Glutamatergic neuron (in vitro differentiated cells): Measurements from ENCODE around the gene RAD51C. TPM values are rescaled to one million over a fixed set of nuclear protein-coding genes. Genes with fewer than 3 reads are reported as not detected.
A peak's percentile ranks its signal among the peaks of the same experiment; 100 is the strongest.
"Not testable (repeated sequence)": the region's sequence is repeated elsewhere in the genome, so short reads cannot be mapped to it uniquely, and the experiment has no call there.

Experiments used
- DNase-seq: peaks from one replicate; pipeline ENCODE4 v3.0.0; 2022
- H3K27ac Mint-ChIP-seq: one replicate; pipeline ENCODE4 v1.8.0; 2020; ENCODE audit warnings: mild to moderate bottlenecking, mixed read lengths, inconsistent platforms; ENCODE audit not compliant: unreplicated experiment
- H3K27me3 Mint-ChIP-seq: one replicate; pipeline ENCODE4 v1.8.0; 2020; ENCODE audit warnings: mild to moderate bottlenecking, moderate library complexity, mixed read lengths, inconsistent platforms; ENCODE audit not compliant: unreplicated experiment
- H3K36me3 Mint-ChIP-seq: one replicate; pipeline ENCODE4 v1.8.0; 2020; ENCODE audit warnings: mild to moderate bottlenecking, mixed read lengths, inconsistent platforms; ENCODE audit not compliant: unreplicated experiment
- H3K4me1 Mint-ChIP-seq: one replicate; pipeline ENCODE4 v1.8.0; 2020; ENCODE audit warnings: mild to moderate bottlenecking, low read depth, mixed read lengths, inconsistent platforms; ENCODE audit not compliant: unreplicated experiment
- H3K4me3 Mint-ChIP-seq: one replicate; pipeline ENCODE4 v1.8.0; 2020; ENCODE audit warnings: mild to moderate bottlenecking, mixed read lengths, inconsistent platforms; ENCODE audit not compliant: unreplicated experiment
- H3K9me3 Mint-ChIP-seq: one replicate; pipeline ENCODE4 v1.8.0; 2020; ENCODE audit warnings: mild to moderate bottlenecking, moderate library complexity, mixed read lengths, inconsistent platforms; ENCODE audit not compliant: unreplicated experiment
- total RNA-seq: library from RNA; stranded (reverse); fragmentation: NEBNext Ultra II Directional; extraction: Animal tissue kit (Norgen Biotek cat#: 25700); gene quantifications from one replicate; pipeline ENCODE4 v1.2.1, GENCODE V29; 2021; ENCODE audit not compliant: unreplicated experiment
- TF ChIP-seq, protein P1 (sequence below): fragments of 200-600 bp; sonication (generic); IDR thresholded peaks from one replicate; pipeline ENCODE4 v1.5.0; 2021; ENCODE audit not compliant: partially characterized antibody, unreplicated experiment

Gene RAD51C
- total RNA-seq, 1 donor from 2014 or later, result 8.5 TPM

DNA sequence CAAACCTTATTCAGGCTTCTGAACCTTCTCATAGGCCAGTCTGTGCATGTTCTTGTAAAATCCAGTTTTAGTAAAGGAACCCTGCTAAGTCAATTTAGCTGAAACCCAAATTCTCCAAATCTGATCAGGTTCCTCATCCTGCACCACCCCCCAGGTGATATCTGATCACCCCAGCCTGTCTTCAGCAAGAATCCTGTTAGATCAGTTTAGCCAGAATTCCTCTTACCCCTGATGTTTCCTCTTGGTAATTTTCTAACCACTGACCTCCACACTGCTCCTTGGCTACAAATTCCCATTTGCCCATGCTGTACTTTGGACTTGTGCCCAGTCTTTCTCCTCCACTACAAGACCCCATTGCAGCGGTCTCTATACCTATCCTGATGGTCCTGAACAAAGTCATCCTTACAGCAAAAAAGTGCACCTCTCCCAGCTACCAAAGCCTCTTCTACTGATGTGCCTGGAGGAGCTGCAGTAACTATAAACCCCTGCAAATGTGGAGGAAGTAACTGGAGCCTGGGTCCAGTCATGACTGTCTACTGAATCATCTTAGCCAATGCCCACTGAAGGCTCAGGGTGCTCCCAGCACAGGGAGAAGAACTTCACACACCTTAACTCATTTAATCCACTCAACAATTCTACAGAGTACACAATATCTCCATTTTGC lies 24.3 kb upstream of the RAD51C start:
- H3K27ac Mint-ChIP-seq, result no peak overlapping the region

DNA sequence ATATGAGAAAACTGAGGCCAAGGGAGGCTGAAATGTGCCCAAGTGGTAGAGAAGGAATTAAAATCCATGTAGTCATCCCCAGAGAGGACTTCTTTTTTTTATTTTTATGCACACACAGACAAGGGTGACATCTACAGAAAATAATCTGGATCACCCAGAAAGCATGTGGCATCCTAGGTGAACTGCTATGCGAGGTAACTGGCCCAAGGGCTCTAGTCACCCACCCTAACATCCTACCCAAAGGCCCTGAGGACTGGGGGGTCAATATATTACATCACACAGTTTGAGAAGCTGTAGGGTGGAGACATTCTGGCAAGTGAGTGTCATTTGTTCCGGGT lies 23.8 kb upstream of the RAD51C start:
- no peaks in the 10 kb centered on the region for H3K4me1 Mint-ChIP-seq
- H3K9me3 Mint-ChIP-seq, result no peaks in the 10 kb centered on the region
- TF ChIP-seq, protein P1, sequence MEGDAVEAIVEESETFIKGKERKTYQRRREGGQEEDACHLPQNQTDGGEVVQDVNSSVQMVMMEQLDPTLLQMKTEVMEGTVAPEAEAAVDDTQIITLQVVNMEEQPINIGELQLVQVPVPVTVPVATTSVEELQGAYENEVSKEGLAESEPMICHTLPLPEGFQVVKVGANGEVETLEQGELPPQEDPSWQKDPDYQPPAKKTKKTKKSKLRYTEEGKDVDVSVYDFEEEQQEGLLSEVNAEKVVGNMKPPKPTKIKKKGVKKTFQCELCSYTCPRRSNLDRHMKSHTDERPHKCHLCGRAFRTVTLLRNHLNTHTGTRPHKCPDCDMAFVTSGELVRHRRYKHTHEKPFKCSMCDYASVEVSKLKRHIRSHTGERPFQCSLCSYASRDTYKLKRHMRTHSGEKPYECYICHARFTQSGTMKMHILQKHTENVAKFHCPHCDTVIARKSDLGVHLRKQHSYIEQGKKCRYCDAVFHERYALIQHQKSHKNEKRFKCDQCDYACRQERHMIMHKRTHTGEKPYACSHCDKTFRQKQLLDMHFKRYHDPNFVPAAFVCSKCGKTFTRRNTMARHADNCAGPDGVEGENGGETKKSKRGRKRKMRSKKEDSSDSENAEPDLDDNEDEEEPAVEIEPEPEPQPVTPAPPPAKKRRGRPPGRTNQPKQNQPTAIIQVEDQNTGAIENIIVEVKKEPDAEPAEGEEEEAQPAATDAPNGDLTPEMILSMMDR, result no peak
- H3K4me3 Mint-ChIP-seq, result no peak overlapping the region
- H3K27me3 Mint-ChIP-seq, result no peaks in the 10 kb centered on the region
- H3K27ac Mint-ChIP-seq, result no peak overlapping the region
- H3K36me3 Mint-ChIP-seq, result no peaks in the 10 kb centered on the region
- no peak for DNase-seq

More for the DNA sequence above, 24.3 kb upstream of the RAD51C start:
- Mint-ChIP-seq H3K4me3 (no peak overlapping the region), H3K9me3 (no peaks in the 10 kb centered on the region), H3K4me1 (no peaks in the 10 kb centered on the region), H3K27me3 (no peaks in the 10 kb centered on the region), H3K36me3 (no peaks in the 10 kb centered on the region)
- DNase-seq, result no peak
- TF ChIP-seq, protein P1, result no peak

DNA sequence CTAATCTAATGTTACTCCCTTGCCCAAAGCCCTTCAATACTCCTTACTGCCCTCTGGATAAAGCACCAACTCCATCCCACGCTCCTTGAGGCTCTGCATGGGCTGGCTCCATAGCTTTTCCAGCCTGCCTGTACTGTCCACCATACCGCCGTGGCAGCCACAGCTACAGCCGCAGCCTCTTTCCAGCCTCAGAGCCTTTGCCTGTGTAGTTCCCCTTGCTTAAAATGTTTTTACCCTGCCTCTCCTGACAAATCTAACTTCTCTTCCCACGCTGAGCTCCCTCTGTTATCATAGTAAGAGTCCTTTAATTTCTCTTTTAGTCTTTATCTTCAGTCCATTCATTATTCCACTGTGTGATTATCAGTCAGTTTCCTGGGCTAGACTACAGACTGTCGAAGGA lies 22.5 kb upstream of the RAD51C start:
- DNase-seq, result no peak
- TF ChIP-seq, protein P1, result no peak
- Mint-ChIP-seq H3K4me1 (no peaks in the 10 kb centered on the region), H3K4me3 (no peak overlapping the region), H3K27ac (no peak overlapping the region), H3K9me3 (no peaks in the 10 kb centered on the region), H3K36me3 (no peaks in the 10 kb centered on the region), H3K27me3 (no peaks in the 10 kb centered on the region)

DNA sequence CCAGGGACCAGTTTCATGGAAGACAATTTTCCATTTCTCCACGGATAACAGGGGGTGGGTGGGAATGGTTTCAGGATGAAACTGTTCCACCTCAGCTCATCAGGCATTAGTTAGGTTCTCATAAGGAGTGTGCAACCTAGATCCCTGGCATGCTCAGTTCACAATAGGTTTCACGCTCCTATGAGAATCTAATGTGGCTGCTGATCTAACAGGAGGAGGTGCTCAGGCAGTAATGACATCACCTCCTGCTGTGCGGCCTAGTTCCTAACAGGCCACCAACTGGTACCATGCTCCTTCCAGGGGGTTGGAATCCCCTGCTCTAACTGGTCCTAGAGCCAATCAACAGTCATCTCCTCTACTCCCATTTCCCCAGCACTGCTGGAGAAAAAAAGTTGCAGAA lies 20.4 kb upstream of the RAD51C start:
- H3K27me3 Mint-ChIP-seq, result no peaks in the 10 kb centered on the region
- no peak overlapping the region for H3K4me3 Mint-ChIP-seq
- no peaks in the 10 kb centered on the region for H3K4me1 Mint-ChIP-seq
- no peaks in the 10 kb centered on the region for H3K36me3 Mint-ChIP-seq
- H3K27ac Mint-ChIP-seq, result no peak overlapping the region
- no peaks in the 10 kb centered on the region for H3K9me3 Mint-ChIP-seq
- TF ChIP-seq, protein P1, result no peak
- DNase-seq, result peak; percentile 23

DNA sequence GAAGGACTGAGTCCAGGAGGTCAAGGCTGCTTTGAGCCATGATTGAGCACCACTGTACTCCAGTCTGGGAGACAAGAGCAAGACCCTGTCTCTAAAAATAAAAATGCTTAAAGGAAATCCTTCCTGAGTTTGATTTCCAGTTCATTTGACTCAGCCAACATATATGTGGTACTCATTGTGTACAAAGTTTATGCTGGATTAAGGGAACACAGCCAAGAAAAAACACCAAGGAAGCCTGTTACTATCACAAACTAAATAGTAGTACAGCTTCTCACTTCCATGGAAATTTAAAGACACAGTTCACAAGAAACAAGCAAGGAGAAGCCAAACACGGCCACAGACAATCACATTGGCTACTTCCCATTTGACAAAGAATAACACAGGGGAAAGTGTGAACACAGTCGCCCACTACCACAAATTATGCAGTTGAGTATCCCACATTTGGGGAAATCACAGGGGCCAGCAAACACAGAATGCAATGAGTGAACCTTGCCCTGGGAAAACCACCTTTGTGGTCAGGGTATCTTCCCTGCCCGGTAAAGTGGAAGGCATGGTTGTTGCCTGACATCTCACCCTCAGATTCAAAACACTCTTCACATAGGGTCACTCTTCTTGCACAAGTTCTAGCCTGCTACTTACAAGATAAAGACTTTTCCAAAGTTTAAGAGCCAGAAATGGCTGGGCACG lies 15.1 kb upstream of the RAD51C start:
- TF ChIP-seq, protein P1, result no peak
- no peak overlapping the region for H3K4me3 Mint-ChIP-seq
- no peaks in the 10 kb centered on the region for H3K9me3 Mint-ChIP-seq
- no peak overlapping the region for H3K27ac Mint-ChIP-seq
- DNase-seq, result no peak
- H3K27me3 Mint-ChIP-seq, result no peaks in the 10 kb centered on the region
- no peaks in the 10 kb centered on the region for H3K36me3 Mint-ChIP-seq
- peaks cover 4% of the 10 kb centered on the region for H3K4me1 Mint-ChIP-seq

DNA sequence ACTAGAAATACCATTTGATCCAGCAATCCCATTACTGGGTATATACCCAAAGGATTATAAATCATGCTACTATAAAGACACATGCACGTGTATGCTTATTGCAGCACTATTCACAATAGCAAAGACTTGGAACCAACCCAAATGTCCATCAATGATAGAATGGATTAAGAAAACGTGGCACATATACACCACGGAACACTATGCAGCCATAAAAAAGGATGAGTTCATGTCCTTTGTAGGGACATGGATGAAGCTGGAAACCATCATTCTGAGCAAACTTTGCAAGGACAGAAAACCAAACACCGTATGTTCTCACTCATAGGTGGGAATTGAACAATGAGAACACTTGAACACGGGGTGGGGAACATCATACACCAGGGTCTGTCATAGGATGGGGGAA lies 14.1 kb upstream of the RAD51C start:
- H3K9me3 Mint-ChIP-seq, H3K4me3 Mint-ChIP-seq, DNase-seq, H3K4me1 Mint-ChIP-seq, H3K36me3 Mint-ChIP-seq, H3K27me3 Mint-ChIP-seq, H3K27ac Mint-ChIP-seq: not testable (repeated sequence)
